Activated B cell treated with CpG ODN at 0.5 μM for 24 hours (primary cell): ENCODE results near the gene RAB26. TPM values are rescaled to one million over a fixed set of nuclear protein-coding genes. Genes with fewer than 3 reads are reported as not detected.

Source experiments
- ATAC-seq: fragments of 200-7000 bp; cut with Tn5 transposase; one replicate; pipeline ENCODE4 v1.10.0; 2021; ENCODE audit warnings: low read depth, mild to moderate bottlenecking, moderate library complexity
- CTCF ChIA-PET: fragments of 350-600 bp; sonication (Branson Sonifier 250); formaldehyde crosslinking; loops from one replicate; lab custom pipeline; 2021; ENCODE audit warnings: antibody characterized with exemption; lab: Charles Lee
- POLR2A ChIA-PET: fragments of 350-600 bp; sonication (Branson Sonifier 250); formaldehyde crosslinking; loops from one replicate; lab custom pipeline; 2021; ENCODE audit warnings: antibody characterized with exemption; lab: Charles Lee
- DNase-seq: peaks from one replicate; pipeline ENCODE4 v3.0.0; 2022
- H3K27ac Mint-ChIP-seq: one replicate; pipeline ENCODE4 v1.8.0; 2020; ENCODE audit warnings: mixed read lengths
- H3K27me3 Mint-ChIP-seq: one replicate; pipeline ENCODE4 v1.8.0; 2021; ENCODE audit warnings: mixed read lengths
- H3K36me3 Mint-ChIP-seq: one replicate; pipeline ENCODE4 v1.8.0; 2021; ENCODE audit warnings: low read depth, mixed read lengths
- H3K4me1 Mint-ChIP-seq: one replicate; pipeline ENCODE4 v1.8.0; 2021; ENCODE audit warnings: mixed read lengths
- H3K4me3 Mint-ChIP-seq: one replicate; pipeline ENCODE4 v1.8.0; 2020; ENCODE audit warnings: mild to moderate bottlenecking, mixed read lengths
- H3K9me3 Mint-ChIP-seq: one replicate; pipeline ENCODE4 v1.8.0; 2020; ENCODE audit warnings: mixed read lengths
- intact Hi-C: fragments of 100-400 bp; cut with micrococcal nuclease; formaldehyde crosslinking; loops from one replicate; pipeline ENCODE4 v1.15.1; 2024
- total RNA-seq: library from RNA; stranded (reverse); gene quantifications from 2 replicates; pipeline ENCODE4 v1.2.3, GENCODE V29; 2022
- TF ChIP-seq, protein P1 (sequence below): fragments of 200-600 bp; IDR thresholded peaks from one replicate; pipeline ENCODE4 v1.8.0; 2022; ENCODE audit warnings: antibody characterized with exemption, mild to moderate bottlenecking

RAB26 gene
- total RNA-seq, 1 donor from 2014 or later, result not detected

DNA sequence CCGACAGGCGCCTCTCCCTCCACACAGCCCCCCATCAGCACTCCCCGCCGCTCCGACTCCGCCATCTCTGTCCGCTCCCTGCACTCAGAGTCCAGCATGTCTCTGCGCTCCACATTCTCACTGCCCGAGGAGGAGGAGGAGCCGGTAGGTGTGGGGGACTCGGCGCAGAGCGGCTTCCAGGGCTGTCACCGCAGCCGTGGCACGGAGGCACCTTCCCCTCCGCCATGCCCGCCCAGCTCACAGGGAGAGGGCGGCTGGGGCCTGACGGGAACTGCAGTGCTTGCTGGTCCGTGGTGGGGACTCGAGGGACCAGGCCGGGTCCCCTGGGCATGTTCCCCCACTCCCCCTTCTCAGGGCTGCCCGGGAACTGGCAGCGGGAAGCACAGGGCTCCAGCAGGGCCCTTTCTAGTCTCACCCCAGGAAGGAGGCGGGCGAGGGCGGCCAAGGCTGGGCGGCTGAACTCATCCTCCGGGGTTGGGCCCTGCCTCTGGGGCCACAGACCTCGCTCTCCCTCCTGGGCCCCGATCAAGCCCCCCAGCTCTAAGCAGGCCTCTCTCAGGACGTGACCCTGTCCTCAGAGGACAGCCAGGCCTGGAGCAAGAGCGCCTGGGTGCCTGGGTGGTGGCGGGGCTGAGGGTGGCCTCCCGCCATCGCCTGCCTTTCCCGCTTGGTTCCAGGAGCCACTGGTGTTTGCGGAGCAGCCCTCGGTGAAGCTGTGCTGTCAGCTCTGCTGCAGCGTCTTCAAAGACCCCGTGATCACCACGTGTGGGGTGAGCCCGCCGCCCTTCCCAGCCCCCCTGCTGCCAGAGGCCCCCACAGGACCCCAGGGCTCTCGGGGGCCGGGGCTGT is 22.4 kb downstream of the RAB26 start:
- DNase-seq (no peak), ATAC-seq (no peak)
- Mint-ChIP-seq H3K27ac (no peak overlapping the region), H3K36me3 (peaks cover 38% of the 10 kb centered on the region), H3K9me3 (no peaks in the 10 kb centered on the region), H3K4me1 (no peaks in the 10 kb centered on the region), H3K27me3 (no peaks in the 10 kb centered on the region), H3K4me3 (no peak overlapping the region)
- TF ChIP-seq, protein P1, sequence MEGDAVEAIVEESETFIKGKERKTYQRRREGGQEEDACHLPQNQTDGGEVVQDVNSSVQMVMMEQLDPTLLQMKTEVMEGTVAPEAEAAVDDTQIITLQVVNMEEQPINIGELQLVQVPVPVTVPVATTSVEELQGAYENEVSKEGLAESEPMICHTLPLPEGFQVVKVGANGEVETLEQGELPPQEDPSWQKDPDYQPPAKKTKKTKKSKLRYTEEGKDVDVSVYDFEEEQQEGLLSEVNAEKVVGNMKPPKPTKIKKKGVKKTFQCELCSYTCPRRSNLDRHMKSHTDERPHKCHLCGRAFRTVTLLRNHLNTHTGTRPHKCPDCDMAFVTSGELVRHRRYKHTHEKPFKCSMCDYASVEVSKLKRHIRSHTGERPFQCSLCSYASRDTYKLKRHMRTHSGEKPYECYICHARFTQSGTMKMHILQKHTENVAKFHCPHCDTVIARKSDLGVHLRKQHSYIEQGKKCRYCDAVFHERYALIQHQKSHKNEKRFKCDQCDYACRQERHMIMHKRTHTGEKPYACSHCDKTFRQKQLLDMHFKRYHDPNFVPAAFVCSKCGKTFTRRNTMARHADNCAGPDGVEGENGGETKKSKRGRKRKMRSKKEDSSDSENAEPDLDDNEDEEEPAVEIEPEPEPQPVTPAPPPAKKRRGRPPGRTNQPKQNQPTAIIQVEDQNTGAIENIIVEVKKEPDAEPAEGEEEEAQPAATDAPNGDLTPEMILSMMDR, result no peak
- ChIA-PET CTCF (no interaction called here), POLR2A (no interaction called here)
- intact Hi-C loops, result no loop called here

DNA sequence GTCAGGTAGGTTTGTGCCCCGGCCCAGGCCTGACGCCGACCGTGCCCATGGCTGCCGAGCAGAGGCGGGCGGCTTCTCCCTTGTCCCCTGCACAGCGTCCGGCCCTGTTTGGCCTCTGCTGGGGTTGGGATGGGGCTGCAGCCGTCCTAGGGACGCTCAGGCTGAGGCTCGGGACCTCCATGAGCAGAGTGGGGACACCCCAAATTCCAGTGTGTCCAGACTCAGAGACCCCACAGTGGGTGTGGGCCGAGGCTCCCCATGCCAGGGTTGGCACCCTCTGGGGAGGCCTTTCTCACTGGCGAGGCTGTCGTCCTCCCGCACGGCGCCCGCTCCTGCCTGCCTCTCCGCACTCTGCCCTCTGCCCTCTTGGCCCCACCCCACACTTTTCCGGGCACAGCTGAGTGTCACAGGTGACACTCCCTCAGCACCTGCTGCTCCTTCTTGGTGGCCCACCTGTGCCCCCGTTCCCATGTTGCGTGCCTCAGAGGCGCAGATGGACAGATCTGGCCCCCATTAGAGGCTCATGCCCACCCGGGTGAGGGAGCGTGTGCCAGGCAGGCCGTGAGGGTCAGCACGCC is 23.3 kb downstream of the RAB26 start:
- H3K4me1 Mint-ChIP-seq, result no peaks in the 10 kb centered on the region
- ChIA-PET CTCF (no interaction called here), POLR2A (interaction anchor here (1.0 kb wide), 1 partner anchor 16 kb away, joined by 3 read pairs; the partner anchor contains the start of gene TRAF7)
- no peak for DNase-seq
- peaks cover 38% of the 10 kb centered on the region for H3K36me3 Mint-ChIP-seq
- intact Hi-C loops, result no loop called here
- no peak overlapping the region for H3K27ac Mint-ChIP-seq
- no peaks in the 10 kb centered on the region for H3K27me3 Mint-ChIP-seq
- H3K4me3 Mint-ChIP-seq, result no peak overlapping the region
- TF ChIP-seq, protein P1, result no peak
- H3K9me3 Mint-ChIP-seq, result no peaks in the 10 kb centered on the region
- ATAC-seq, result no peak

DNA sequence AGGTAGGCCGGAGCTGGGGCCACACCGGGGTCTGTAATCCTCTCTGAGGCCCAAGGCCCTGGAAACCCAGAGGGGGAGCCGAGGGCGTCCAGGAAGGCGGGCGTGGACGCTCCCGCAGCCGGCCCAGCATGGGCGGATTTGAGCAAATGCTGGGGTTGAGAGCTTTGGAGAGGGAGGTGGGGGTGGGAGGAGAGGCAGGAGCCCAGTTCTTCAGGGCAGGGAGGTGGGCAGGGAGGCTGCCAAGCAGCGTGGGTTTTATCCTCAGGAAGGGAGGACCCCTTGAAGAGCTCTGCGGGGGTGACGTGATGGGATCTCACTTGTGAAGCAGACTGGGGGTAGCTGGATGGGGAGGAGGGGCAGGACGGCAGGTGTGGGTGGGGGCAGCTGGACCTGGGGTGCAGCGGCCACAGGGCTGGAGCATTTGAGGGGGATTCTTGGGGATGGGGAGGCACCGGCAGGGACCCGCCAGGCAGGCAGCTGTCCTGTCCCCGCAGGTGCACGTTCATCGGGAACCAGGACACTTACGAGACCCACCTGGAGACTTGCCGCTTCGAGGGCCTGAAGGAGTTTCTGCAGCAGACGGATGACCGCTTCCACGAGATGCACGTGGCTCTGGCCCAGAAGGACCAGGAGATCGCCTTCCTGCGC is 24.4 kb downstream of the RAB26 start:
- Mint-ChIP-seq H3K36me3 (peaks cover 42% of the 10 kb centered on the region), H3K9me3 (no peaks in the 10 kb centered on the region), H3K27me3 (no peaks in the 10 kb centered on the region), H3K4me1 (no peaks in the 10 kb centered on the region), H3K27ac (no peak overlapping the region), H3K4me3 (no peak overlapping the region)
- CTCF ChIA-PET, result no interaction called here
- TF ChIP-seq, protein P1, result no peak
- POLR2A ChIA-PET, result interaction anchor here (0.6 to 1.0 kb wide), 3 partner anchors 16 to 33 kb away, joined by 3 to 6 read pairs (median 3); partner anchors contain the start of gene TRAF7
- ATAC-seq (no peak), DNase-seq (no peak)
- intact Hi-C loops, result no loop called here

- H3K9me3 Mint-ChIP-seq, result no peaks in the 10 kb centered on the region
- no peaks in the 10 kb centered on the region for H3K4me1 Mint-ChIP-seq
- TF ChIP-seq, protein P1, result no peak
- peaks cover 38% of the 10 kb centered on the region for H3K36me3 Mint-ChIP-seq
- DNase-seq, result no peak
- no peaks in the 10 kb centered on the region for H3K27me3 Mint-ChIP-seq
- intact Hi-C loops, result no loop called here
- no peak for ATAC-seq
- H3K27ac Mint-ChIP-seq, result no peak overlapping the region
- ChIA-PET POLR2A (no interaction called here), CTCF (no interaction called here)
- H3K4me3 Mint-ChIP-seq, result no peak overlapping the region
Observed at GRCh38 chr16:2173366-2173765, 24.9 kb downstream of the RAB26 start.

GRCh38 chr16:2173916-2174315 is 25.5 kb downstream of the RAB26 start:
- ChIA-PET CTCF (no interaction called here), POLR2A (no interaction called here)
- ATAC-seq (no peak), DNase-seq (no peak)
- Mint-ChIP-seq H3K4me3 (no peak overlapping the region), H3K27me3 (no peaks in the 10 kb centered on the region), H3K36me3 (peaks cover 38% of the 10 kb centered on the region), H3K9me3 (no peaks in the 10 kb centered on the region), H3K4me1 (no peaks in the 10 kb centered on the region), H3K27ac (no peak overlapping the region)
- intact Hi-C loops, result no loop called here
- TF ChIP-seq, protein P1, result no peak
